Kidney epithelial cell (primary cell): Measurements from ENCODE around the gene ZNF135. TPM values are rescaled to one million over a fixed set of nuclear protein-coding genes. Genes with fewer than 3 reads are reported as not detected.
A peak's percentile ranks its signal among the peaks of the same experiment; 100 is the strongest.

ENCODE experiments used
- DNase-seq: peaks from one replicate; pipeline ENCODE4 v3.0.0-alpha.2; 2010; ENCODE audit warnings: low read depth
- H3K27me3 ChIP-seq: 2 replicates; pipeline ENCODE4 v1.6.0; 2011; ENCODE audit warnings: low read length; ENCODE audit not compliant: control insufficient read depth, insufficient read depth
- H3K36me3 ChIP-seq: 2 replicates; pipeline ENCODE4 v1.5.1; 2011; ENCODE audit warnings: low read length; ENCODE audit not compliant: control insufficient read depth, insufficient read depth
- H3K4me3 ChIP-seq: 2 replicates; pipeline ENCODE4 v1.5.1; 2011; ENCODE audit warnings: low read depth, mild to moderate bottlenecking, control low read depth, low read length
- total RNA-seq: library from RNA; depleted of rRNA; stranded (reverse); fragments of >200 nt; gene quantifications from 2 replicates; pipeline ENCODE4 v1.2.3, GENCODE V29; 2015
- TF ChIP-seq, protein P1 (sequence below): IDR thresholded peaks from 2 replicates; pipeline ENCODE4 v1.5.1; 2011; ENCODE audit warnings: mild to moderate bottlenecking, moderate library complexity, low read length, control low read depth, inconsistent platforms; ENCODE audit not compliant: insufficient read depth, poor library complexity, severe bottlenecking

Gene ZNF135
- total RNA-seq, 1 donor from 2014 or later = 5.1 TPM

GRCh38 chr19:58091251-58091995, 32.3 kb downstream of the ZNF135 start:
- H3K27me3 ChIP-seq = no peaks in the 10 kb centered on the region
- DNase-seq = no peak
- TF ChIP-seq, protein P1, sequence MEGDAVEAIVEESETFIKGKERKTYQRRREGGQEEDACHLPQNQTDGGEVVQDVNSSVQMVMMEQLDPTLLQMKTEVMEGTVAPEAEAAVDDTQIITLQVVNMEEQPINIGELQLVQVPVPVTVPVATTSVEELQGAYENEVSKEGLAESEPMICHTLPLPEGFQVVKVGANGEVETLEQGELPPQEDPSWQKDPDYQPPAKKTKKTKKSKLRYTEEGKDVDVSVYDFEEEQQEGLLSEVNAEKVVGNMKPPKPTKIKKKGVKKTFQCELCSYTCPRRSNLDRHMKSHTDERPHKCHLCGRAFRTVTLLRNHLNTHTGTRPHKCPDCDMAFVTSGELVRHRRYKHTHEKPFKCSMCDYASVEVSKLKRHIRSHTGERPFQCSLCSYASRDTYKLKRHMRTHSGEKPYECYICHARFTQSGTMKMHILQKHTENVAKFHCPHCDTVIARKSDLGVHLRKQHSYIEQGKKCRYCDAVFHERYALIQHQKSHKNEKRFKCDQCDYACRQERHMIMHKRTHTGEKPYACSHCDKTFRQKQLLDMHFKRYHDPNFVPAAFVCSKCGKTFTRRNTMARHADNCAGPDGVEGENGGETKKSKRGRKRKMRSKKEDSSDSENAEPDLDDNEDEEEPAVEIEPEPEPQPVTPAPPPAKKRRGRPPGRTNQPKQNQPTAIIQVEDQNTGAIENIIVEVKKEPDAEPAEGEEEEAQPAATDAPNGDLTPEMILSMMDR = no peak
- H3K4me3 ChIP-seq = no peak overlapping the region
- peaks cover 2% of the 10 kb centered on the region for H3K36me3 ChIP-seq

GRCh38 chr19:58093071-58093470, 34.0 kb downstream of the ZNF135 start:
- H3K36me3 ChIP-seq = peaks cover 2% of the 10 kb centered on the region
- no peaks in the 10 kb centered on the region for H3K27me3 ChIP-seq
- no peak for DNase-seq
- TF ChIP-seq, protein P1 = no peak
- H3K4me3 ChIP-seq = no peak overlapping the region

DNA sequence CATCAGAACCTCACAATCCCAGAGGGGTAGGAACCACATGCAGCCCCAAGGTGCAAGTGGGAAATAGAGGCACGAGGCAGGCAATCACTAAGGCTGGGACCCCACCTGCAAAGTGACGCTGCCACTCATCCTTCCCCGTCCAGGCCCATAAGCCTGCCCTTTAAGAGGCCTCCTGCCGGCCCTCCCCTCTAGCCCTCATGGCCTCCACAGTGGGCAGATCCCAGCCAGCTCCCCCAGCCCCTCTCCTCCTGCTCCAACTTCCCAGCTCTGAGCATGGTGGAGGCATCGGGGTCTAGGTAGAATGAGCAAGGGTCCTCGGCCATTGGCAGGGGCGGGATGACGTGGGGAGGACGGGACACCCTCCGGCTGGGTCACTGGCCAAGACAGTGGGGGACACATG, 36.2 kb downstream of the ZNF135 start:
- Histone ChIP-seq H3K4me3 (no peak overlapping the region), H3K36me3 (peaks cover 2% of the 10 kb centered on the region), H3K27me3 (no peaks in the 10 kb centered on the region)
- TF ChIP-seq, protein P1 = no peak
- no peak for DNase-seq

- Histone ChIP-seq H3K27me3 (no peaks in the 10 kb centered on the region), H3K4me3 (no peak overlapping the region), H3K36me3 (peaks cover 2% of the 10 kb centered on the region)
- DNase-seq = no peak
- TF ChIP-seq, protein P1 = no peak
Measured at GRCh38 chr19:58096884-58097283, 37.8 kb downstream of the ZNF135 start.

GRCh38 chr19:58097349-58097748, 38.3 kb downstream of the ZNF135 start:
- no peak for DNase-seq
- TF ChIP-seq, protein P1 = no peak
- no peaks in the 10 kb centered on the region for H3K27me3 ChIP-seq
- peaks cover 2% of the 10 kb centered on the region for H3K36me3 ChIP-seq
- H3K4me3 ChIP-seq = peak overlapping the region; percentile 84
